Anterior cingulate cortex (tissue), 58 donors: Measurements from ENCODE around the gene RALGPS2.

ENCODE experiments used
- DNase-seq, 58 donors: peaks; one replicate each; lab custom pipeline; 2025; lab: John Stamatoyannopoulos, UW

RALGPS2 gene

GRCh38 chr1:178912597-178912996, 187.6 kb downstream of the RALGPS2 start:
- no peak for DNase-seq

- DNase-seq = no peak
Observed at GRCh38 chr1:178916448-178917174, 191.6 kb downstream of the RALGPS2 start.

DNA sequence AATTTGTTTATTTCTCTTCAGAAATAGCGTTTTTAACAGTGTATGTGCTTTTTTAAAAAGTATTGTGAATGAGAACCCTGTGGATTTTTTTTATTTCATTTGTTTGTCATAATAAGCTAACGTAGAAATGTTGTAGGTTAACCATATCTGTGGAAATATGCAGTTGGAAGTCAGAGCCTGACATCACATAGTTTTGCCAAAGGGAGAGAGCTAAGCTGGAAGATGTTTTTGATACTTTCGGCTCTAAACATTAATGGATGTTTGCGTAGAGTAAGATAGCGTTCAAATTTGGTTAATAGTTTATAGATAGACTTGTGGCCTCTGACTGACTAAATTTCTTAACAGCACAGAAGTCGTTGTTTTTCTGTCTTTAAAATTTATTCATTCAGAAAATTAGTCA, 193.3 kb downstream of the RALGPS2 start:
- DNase-seq = no peak

DNA sequence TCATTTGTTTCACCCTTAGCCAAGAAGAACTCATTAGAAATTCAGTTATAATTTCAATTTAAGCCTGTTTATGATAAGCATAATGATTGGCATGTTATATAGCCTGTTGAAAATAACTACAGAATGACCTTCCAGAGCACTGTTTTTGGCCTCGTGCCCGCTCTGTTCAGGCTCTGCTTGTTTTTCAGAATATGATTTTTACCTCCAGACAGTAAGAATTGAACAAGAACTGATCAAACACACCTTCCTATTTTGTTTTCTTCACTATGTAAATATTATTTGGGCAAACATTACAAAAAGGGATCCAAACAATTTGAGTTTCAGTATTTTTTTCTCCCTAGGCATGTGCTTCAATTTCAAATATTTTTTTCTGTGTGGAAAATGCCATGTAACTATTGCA, 193.9 kb downstream of the RALGPS2 start:
- no peak for DNase-seq

DNA sequence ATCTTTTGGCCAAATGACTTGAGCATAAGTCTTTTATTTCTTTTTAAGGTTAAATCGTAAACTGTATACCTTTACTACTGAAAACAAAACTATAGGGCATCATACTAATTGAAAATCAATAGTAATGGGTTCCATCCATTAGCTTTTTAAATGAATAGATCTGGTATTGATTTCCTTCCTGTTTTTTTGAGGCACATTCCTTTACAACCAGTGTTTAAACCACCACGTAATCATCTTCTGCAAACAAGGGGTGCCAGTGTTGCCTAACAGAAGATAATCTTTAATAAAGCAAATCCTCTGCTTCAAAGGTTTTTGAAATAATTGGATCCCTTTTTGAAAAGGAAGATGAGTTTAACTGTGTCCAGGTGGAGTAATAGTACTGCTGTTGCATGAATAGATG, 194.5 kb downstream of the RALGPS2 start:
- DNase-seq = no peak

DNA sequence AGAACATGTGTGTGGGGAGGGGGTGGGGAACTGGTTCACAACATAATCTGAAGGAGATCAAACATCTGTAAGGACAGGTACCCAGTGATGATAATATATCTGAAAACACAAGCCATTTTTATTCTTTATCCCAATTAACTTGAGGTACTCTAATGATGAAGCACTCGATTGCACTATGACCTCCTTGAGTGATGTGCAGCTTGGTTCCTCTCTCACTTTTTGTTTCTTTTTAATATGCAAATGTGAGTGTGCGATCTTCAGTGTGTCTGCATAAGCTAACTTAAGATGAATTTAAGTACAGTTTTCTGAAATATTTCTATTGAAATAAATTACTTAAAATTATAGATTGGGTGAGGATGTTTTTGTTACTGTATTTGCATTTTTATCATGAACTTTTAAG, 196.5 kb downstream of the RALGPS2 start:
- no peak for DNase-seq

DNA sequence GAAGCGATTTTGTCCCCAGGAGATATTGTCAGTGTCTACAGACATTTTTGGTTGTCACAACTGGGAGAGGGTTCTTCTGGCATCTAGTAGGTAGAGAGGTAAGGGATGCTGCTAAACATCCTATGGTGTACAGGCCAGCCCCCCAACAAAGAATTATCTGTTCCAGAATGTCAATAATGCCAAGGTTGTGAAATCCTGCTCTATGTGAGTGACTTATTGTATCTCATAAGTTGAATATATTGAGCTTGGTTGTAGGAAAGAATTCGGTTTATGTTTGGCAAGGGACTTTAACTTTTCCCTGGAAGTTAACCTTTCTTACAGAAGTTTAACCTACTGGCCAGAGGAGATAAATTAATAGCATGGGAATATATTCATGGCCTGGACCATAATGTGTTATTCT, 198.5 kb downstream of the RALGPS2 start:
- DNase-seq = no peak

GRCh38 chr1:178926046-178926445, 201.0 kb downstream of the RALGPS2 start:
- no peak for DNase-seq

DNA sequence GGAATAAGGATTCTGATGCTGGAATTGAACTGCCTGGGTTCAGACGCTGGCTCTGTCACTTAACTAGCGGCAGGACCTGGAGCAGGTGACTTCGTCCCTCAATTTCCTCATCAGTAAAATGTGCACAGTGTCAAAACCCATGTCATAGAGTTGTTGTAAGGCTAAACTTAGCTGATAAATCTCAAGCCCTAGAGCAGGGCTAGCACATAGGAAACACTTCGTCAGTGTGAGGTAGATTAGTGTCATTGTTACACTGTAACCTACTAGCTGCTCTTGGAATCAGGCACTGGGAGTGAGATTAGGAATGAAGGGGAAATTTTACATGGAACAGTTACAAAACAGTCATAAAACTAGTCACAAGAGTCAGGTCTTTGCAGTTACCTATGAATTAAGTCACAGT, 202.0 kb downstream of the RALGPS2 start:
- DNase-seq = no peak

DNA sequence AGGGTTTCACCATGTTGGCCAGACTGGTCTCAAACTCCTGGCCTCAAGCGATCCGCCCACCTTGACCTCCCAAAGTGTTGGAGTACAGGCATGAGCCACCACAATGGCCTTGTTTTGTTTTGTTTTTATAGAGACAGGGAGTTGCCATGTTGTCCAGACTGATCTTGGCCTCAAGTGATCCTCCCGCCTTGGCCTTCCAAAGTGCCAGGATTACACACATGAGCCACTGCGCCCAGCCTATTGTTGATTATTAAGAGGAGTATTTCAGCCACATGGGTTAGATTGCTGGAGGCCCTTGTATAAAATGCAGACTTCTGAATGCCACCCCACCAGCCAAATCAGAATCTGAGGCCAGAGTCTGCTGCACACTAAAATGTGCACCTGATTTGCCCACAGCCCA, 203.0 kb downstream of the RALGPS2 start:
- no peak for DNase-seq

DNA sequence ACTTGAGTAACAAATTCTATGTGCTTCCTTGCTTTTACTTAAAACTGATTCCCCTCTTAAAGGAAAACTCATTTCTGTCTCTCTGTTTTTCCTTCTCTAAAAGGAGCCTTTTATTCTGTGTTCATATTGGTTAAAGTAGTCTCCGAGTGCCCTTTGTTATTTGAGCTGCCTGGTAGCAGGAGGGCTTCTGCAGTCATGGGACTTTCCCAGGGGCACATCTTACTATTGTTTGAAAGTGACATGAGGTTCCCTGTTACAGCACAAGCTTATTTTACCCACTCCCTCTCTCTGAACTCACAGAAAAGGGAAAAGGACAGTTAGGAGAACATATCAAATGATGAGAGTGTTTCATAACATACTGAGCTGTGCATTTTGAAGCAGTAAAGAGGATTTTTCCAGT, 203.9 kb downstream of the RALGPS2 start:
- DNase-seq = no peak

GRCh38 chr1:178931858-178932551, 207.0 kb downstream of the RALGPS2 start:
- peak in 6 of 58 donors; percentile 8 to 65 (median 25) for DNase-seq

- DNase-seq = no peak
Observed at GRCh38 chr1:178932552-178932906, 207.5 kb downstream of the RALGPS2 start.

DNA sequence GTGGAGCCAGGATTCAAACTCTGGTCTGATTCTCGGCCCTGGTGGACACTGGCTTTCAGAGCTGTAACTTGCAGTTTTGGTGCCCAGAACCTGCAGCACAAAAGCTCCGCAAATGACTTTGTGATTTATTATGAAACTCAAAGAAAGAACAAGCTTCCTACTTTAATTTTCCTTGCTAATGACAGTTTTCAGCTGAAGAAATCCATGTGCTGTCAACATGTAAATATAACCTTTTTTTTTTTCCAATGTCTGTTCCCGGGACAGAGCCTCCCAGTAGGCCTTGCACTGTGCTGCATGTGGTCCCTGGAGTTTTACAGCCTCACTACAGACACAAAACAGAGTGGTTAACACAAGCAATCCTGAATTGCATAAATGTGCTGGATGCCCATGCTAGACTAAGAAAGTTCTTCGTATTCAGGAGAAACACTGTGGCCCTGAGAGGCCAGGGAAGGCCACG, 208.1 kb downstream of the RALGPS2 start:
- no peak for DNase-seq

DNA sequence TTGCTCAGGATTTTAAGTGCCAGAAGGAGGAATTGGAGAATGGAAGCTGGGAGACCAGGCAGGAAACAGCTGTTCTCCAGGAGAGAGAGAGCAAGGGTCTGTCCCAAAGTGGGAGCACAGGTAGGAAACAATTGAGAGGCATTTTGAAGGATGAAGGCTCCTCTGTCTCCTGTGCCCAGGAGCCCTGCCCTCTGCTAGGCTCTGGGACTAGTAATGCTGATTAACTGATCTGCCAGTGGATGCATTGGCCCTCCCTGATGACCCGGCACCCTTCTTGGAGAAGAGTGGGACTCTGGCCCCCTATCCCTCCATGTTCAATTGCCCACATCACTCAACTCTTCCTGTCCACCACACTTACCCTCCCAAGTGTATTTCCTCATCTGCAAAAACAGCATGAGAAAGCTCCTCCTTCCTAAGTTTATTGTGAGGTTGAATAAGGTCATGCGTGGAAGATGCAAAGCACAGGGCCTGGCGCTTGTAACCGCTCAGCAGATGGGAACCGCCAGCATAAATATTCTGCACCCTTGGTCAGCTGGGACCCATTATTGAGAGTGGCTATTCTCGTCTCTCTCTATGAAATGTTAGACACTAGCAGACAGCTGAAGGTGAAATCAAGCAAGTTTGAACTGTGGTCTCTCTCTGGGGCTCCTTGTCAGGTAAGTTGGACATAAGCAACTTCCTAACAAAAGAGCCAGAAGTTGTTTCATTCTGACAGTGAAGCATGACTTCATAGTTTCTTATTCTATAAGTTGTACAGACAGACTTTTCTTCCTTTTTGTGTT, 208.9 kb downstream of the RALGPS2 start:
- no peak for DNase-seq

GRCh38 chr1:178934546-178934945, 209.5 kb downstream of the RALGPS2 start:
- no peak for DNase-seq

- no peak for DNase-seq
Observed at GRCh38 chr1:178935610-178936009, 210.6 kb downstream of the RALGPS2 start.

- DNase-seq = no peak
Observed at GRCh38 chr1:178937695-178938094, 212.7 kb downstream of the RALGPS2 start.

GRCh38 chr1:178938101-178938958, 213.3 kb downstream of the RALGPS2 start:
- no peak for DNase-seq

DNA sequence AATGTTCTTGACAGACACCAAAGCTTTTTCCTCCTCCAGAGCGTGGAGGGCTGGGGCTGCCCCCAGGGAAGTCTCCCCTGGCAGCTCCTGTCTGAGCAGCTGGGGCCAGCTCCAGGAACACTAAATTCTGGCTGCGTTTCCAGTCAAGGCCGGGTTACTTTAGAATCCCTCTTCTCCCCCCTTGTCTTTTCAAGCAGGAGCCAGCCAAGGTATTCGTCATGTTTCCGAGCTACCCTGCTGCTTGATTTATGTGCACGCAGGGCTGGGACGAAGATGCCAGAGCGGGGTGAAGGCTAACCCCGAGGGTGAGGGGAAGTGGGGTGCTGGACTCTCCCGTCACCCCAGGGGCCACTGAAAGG, 213.9 kb downstream of the RALGPS2 start:
- peak in 5 of 58 donors; percentile 21 to 56 (median 24) for DNase-seq
